PFSK-1 (cell line): Measurements from ENCODE around the gene DISC1.

Source experiments
- FOXP2 ChIP-seq: optimal IDR thresholded peaks from 2 replicates; pipeline ENCODE3; 2011; ENCODE audit warnings: borderline replicate concordance, control low read depth, inconsistent platforms; ENCODE audit not compliant: insufficient read depth; ENCODE audit errors: extremely low read length, extremely low read depth
- POLR2AphosphoS5 ChIP-seq: IDR thresholded peaks from 2 replicates; pipeline ENCODE4 v1.6.1; 2012; ENCODE audit warnings: low read depth, mild to moderate bottlenecking, control low read depth, low read length, moderate library complexity
- REST ChIP-seq, 2 experiments: IDR thresholded peaks; 2 replicates each; pipeline versions ENCODE4 v1.6.1 to v1.8.0; 2011 to 2012; ENCODE audit warnings: low read depth in 2 of 2, low read length in 2 of 2, control low read depth in 1 of 2, inconsistent platforms in 1 of 2, mild to moderate bottlenecking in 1 of 2, moderate library complexity in 1 of 2; ENCODE audit not compliant: insufficient read depth in 1 of 2
- SIN3A ChIP-seq: IDR thresholded peaks from 2 replicates; pipeline ENCODE4 v1.6.1; 2012; ENCODE audit warnings: mild to moderate bottlenecking, low read length, moderate library complexity, borderline replicate concordance; ENCODE audit not compliant: insufficient read depth
- TAF1 ChIP-seq: IDR thresholded peaks from 2 replicates; pipeline ENCODE4 v1.6.1; 2012; ENCODE audit warnings: low read length, control low read depth, borderline replicate concordance; ENCODE audit not compliant: insufficient read depth

The DISC1 gene

GRCh38 chr1:231882333-231882732 is 255.7 kb downstream of the DISC1 start:
- TF ChIP-seq SIN3A (no peak), REST (IDR thresholded peaks at IDR 0.05; ENCODE audit: insufficient read depth in 1 of 2, low read depth in 2 of 2, low read length in 2 of 2) (no peak), POLR2AphosphoS5 (no peak), FOXP2 (no peak), TAF1 (no peak)

- TF ChIP-seq TAF1 (no peak), POLR2AphosphoS5 (no peak), REST (IDR thresholded peaks at IDR 0.05; ENCODE audit: insufficient read depth in 1 of 2, low read depth in 2 of 2, low read length in 2 of 2) (no peak), SIN3A (no peak), FOXP2 (no peak)
Measured at GRCh38 chr1:231882790-231883189, 256.2 kb downstream of the DISC1 start.

- no peak for TF ChIP-seq REST (IDR thresholded peaks at IDR 0.05; ENCODE audit: insufficient read depth in 1 of 2, low read depth in 2 of 2, low read length in 2 of 2)
- no peak for TF ChIP-seq FOXP2
- TF ChIP-seq POLR2AphosphoS5, result no peak
- no peak for TF ChIP-seq TAF1
- TF ChIP-seq SIN3A, result no peak
Measured at GRCh38 chr1:231883382-231883781, 256.8 kb downstream of the DISC1 start.

- TF ChIP-seq POLR2AphosphoS5, result no peak
- TF ChIP-seq SIN3A, result no peak
- TF ChIP-seq REST (IDR thresholded peaks at IDR 0.05; ENCODE audit: insufficient read depth in 1 of 2, low read depth in 2 of 2, low read length in 2 of 2), result no peak
- no peak for TF ChIP-seq TAF1
- no peak for TF ChIP-seq FOXP2
Measured at GRCh38 chr1:231885209-231885854, 258.7 kb downstream of the DISC1 start.

GRCh38 chr1:231887166-231887565 is 260.6 kb downstream of the DISC1 start:
- TF ChIP-seq SIN3A (no peak), REST (IDR thresholded peaks at IDR 0.05; ENCODE audit: insufficient read depth in 1 of 2, low read depth in 2 of 2, low read length in 2 of 2) (no peak), FOXP2 (no peak), POLR2AphosphoS5 (no peak), TAF1 (no peak)
